ENCODE data around the gene TC2N.

The TC2N gene

GRCh38 chr14:91752961-91753360, 114.4 kb downstream of the TC2N start:
- H3K4me3 ChIP-seq (replicated peaks; ENCODE audit: low read depth, low read length): no peak overlapping the region
- TF ChIP-seq, protein P1, sequence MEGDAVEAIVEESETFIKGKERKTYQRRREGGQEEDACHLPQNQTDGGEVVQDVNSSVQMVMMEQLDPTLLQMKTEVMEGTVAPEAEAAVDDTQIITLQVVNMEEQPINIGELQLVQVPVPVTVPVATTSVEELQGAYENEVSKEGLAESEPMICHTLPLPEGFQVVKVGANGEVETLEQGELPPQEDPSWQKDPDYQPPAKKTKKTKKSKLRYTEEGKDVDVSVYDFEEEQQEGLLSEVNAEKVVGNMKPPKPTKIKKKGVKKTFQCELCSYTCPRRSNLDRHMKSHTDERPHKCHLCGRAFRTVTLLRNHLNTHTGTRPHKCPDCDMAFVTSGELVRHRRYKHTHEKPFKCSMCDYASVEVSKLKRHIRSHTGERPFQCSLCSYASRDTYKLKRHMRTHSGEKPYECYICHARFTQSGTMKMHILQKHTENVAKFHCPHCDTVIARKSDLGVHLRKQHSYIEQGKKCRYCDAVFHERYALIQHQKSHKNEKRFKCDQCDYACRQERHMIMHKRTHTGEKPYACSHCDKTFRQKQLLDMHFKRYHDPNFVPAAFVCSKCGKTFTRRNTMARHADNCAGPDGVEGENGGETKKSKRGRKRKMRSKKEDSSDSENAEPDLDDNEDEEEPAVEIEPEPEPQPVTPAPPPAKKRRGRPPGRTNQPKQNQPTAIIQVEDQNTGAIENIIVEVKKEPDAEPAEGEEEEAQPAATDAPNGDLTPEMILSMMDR (IDR thresholded peaks at IDR 0.05; ENCODE audit: low read depth, low read length, missing control alignments): no peak
- DNase-seq (ENCODE audit: extremely low read depth, low read depth): no peak

DNA sequence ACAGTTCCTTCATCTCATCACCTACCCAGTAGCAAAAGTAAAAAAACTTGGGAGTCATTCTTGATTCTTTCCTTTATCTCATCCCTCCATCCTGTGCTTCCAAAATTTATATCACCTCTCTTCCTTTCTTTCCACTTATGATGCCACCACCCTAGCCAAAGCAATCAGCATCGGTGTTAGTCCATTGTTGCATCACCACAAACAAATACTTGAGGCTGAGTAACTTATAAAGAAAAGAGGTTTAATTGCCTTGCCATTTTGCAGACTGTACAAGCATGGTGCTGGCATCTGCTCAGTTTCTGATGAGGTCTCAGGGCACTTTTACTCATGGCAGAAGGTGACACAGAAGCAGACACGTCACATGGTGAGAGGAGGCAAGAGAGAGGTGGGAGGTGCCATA, 115.6 kb downstream of the TC2N start:
- DNase-seq (ENCODE audit: extremely low read depth, low read depth): no peak
- H3K4me3 ChIP-seq (replicated peaks; ENCODE audit: low read depth, low read length): no peak overlapping the region
- TF ChIP-seq, protein P1 (IDR thresholded peaks at IDR 0.05; ENCODE audit: low read depth, low read length, missing control alignments): no peak

GRCh38 chr14:91750634-91751198, 116.6 kb downstream of the TC2N start:
- H3K4me3 ChIP-seq (replicated peaks; ENCODE audit: low read depth, low read length): no peak overlapping the region
- TF ChIP-seq, protein P1 (IDR thresholded peaks at IDR 0.05; ENCODE audit: low read depth, low read length, missing control alignments): no peak
- no peak for DNase-seq (ENCODE audit: extremely low read depth, low read depth)

DNA sequence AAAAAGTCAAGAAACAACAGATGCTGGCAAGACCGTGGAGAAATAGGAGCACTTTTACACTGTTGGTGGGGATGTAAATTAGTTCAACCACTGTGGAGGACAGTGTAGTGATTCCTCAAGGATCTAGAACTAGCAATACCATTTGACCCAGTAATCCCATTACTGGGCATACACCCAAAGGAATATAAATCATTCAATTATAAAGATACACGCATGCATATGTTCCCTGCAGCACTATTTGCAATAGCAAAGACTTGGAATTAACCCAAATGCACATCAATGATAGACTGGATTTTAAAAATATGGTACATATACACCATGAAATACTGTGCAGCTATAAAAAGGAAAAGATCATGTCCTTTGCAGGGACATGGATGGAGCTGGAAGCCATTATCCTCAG, 117.5 kb downstream of the TC2N start:
- DNase-seq (ENCODE audit: extremely low read depth, low read depth): no peak
- H3K4me3 ChIP-seq (replicated peaks; ENCODE audit: low read depth, low read length): no peak overlapping the region
- TF ChIP-seq, protein P1 (IDR thresholded peaks at IDR 0.05; ENCODE audit: low read depth, low read length, missing control alignments): no peak

- DNase-seq (ENCODE audit: extremely low read depth, low read depth): no peak
- TF ChIP-seq, protein P1 (IDR thresholded peaks at IDR 0.05; ENCODE audit: low read depth, low read length, missing control alignments): no peak
- H3K4me3 ChIP-seq (replicated peaks; ENCODE audit: low read depth, low read length): no peak overlapping the region
Measured at GRCh38 chr14:91748049-91748448, 119.3 kb downstream of the TC2N start.

- DNase-seq (ENCODE audit: extremely low read depth, low read depth): no peak
- no peak overlapping the region for H3K4me3 ChIP-seq (replicated peaks; ENCODE audit: low read depth, low read length)
- TF ChIP-seq, protein P1 (IDR thresholded peaks at IDR 0.05; ENCODE audit: low read depth, low read length, missing control alignments): no peak
Measured at GRCh38 chr14:91745344-91745743, 122.0 kb downstream of the TC2N start.

DNA sequence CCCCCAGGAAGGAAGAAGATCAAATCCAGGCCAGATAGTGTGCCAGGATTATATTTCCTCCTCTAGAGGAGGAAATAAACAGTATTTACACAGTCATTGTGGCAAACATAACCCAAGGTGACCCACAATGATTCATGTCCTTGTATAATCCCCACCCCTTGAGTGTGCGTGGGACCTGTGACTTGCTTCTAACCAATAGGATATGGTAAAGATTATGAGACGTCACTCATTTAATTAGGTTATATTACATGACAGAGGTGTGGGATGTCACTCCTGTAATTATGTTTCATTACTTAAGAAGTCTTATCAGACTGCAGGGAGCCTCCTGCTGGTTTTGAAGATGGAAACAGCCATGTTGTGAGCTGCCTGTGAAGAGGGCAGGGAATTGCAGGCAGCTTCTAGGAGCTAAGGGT, 123.3 kb downstream of the TC2N start:
- DNase-seq (ENCODE audit: extremely low read depth, low read depth): no peak
- no peak overlapping the region for H3K4me3 ChIP-seq (replicated peaks; ENCODE audit: low read depth, low read length)
- TF ChIP-seq, protein P1 (IDR thresholded peaks at IDR 0.05; ENCODE audit: low read depth, low read length, missing control alignments): no peak
